ENCODE results near the gene AVP. TPM values are rescaled to one million over a fixed set of nuclear protein-coding genes. Genes with fewer than 3 reads are reported as not detected.

Gene AVP
- total and polyA plus RNA-seq, 2 donors (not counting 3 experiments of a cell fraction or from before 2014, with no cell fraction given): not detected

- no TSS peak for BruUV-seq (replicated peaks)
- Histone ChIP-seq H3K9ac (replicated peaks; ENCODE audit: extremely low read depth, insufficient read depth, low read length) (no peak overlapping the region), H3K9me3 (replicated peaks; ENCODE audit: control insufficient read depth, insufficient read depth, low read length) (no peaks in the 10 kb centered on the region), H3K27ac (ENCODE audit: insufficient read depth, low read depth, low read length) (no peak overlapping the region), H3K36me3 (ENCODE audit: control insufficient read depth in 2 of 2, extremely low read depth in 1 of 2, insufficient read depth in 2 of 2, low read length in 2 of 2) (no peaks in the 10 kb centered on the region), H3K9me1 (replicated peaks; ENCODE audit: control insufficient read depth, extremely low read depth, insufficient read depth, low read length) (no peaks in the 10 kb centered on the region), H2AFZ (ENCODE audit: low read depth, low read length) (no peak overlapping the region), H3K79me2 (ENCODE audit: control insufficient read depth, insufficient read depth, low read length) (no peaks in the 10 kb centered on the region), H3K4me2 (ENCODE audit: insufficient read depth, low read length) (no peak overlapping the region), H4K20me1 (replicated peaks; ENCODE audit: control insufficient read depth, extremely low read depth, insufficient read depth, low read length) (no peaks in the 10 kb centered on the region), H3K27me3 (ENCODE audit: control insufficient read depth in 2 of 2, insufficient read depth in 2 of 2, low read length in 2 of 2) (peaks cover 30 to 43% of the 10 kb centered on the region in 2 experiments), H3K4me1 (ENCODE audit: control insufficient read depth, extremely low read depth, insufficient read depth, low read length) (peaks cover 2% of the 10 kb centered on the region), H3K4me3 (replicated peaks in 1 of 3; ENCODE audit: insufficient read depth in 1 of 3, low read depth in 1 of 3, low read length in 3 of 3) (no peak overlapping the region)
- TF ChIP-seq MAX (IDR thresholded peaks at IDR 0.05; ENCODE audit: insufficient read depth, insufficient read length) (no peak), EZH2 (IDR thresholded peaks at IDR 0.05; ENCODE audit: borderline replicate concordance, low read depth, low read length, severe bottlenecking) (peak; percentile 92)
- CTCF ChIA-PET: no interaction called here
- FAIRE-seq: no peak
- dilution Hi-C loops (cut with MboI; ENCODE audit: extremely low pct_ligation_motif_present, low sequenced_read_pairs): no loop called here
- POLR2A ChIA-PET: no interaction called here
- DNase-seq (ENCODE audit: low read depth, low spot score): no peak
- intact Hi-C loops (cut with micrococcal nuclease): no loop called here
Observed at GRCh38 chr20:3082955-3083952, 1.3 kb downstream of the AVP start.

- DNase-seq (ENCODE audit: low read depth, low spot score) (no peak), FAIRE-seq (no peak)
- peaks cover 2% of the 10 kb centered on the region for H3K4me1 ChIP-seq (ENCODE audit: control insufficient read depth, extremely low read depth, insufficient read depth, low read length)
- BruUV-seq (replicated peaks): no TSS peak
- no peaks in the 10 kb centered on the region for H3K9me3 ChIP-seq (replicated peaks; ENCODE audit: control insufficient read depth, insufficient read depth, low read length)
- H3K9ac ChIP-seq (replicated peaks; ENCODE audit: extremely low read depth, insufficient read depth, low read length): no peak overlapping the region
- no peaks in the 10 kb centered on the region for H3K36me3 ChIP-seq (ENCODE audit: control insufficient read depth in 2 of 2, extremely low read depth in 1 of 2, insufficient read depth in 2 of 2, low read length in 2 of 2)
- H3K27me3 ChIP-seq (ENCODE audit: control insufficient read depth in 2 of 2, insufficient read depth in 2 of 2, low read length in 2 of 2): peaks cover 32 to 47% of the 10 kb centered on the region in 2 experiments
- no peak for TF ChIP-seq MAX (IDR thresholded peaks at IDR 0.05; ENCODE audit: insufficient read depth, insufficient read length)
- TF ChIP-seq EZH2 (IDR thresholded peaks at IDR 0.05; ENCODE audit: borderline replicate concordance, low read depth, low read length, severe bottlenecking): peak; percentile 95
- TF ChIP-seq JUN (IDR thresholded peaks at IDR 0.05; ENCODE audit: borderline replicate concordance, insufficient read depth, insufficient read length, low read depth): no peak
- no peak for TF ChIP-seq FOS (IDR thresholded peaks at IDR 0.05; ENCODE audit: borderline replicate concordance, insufficient read depth, low read length)
- no peak for TF ChIP-seq POLR2AphosphoS5 (IDR thresholded peaks at IDR 0.05; ENCODE audit: insufficient read depth, low read depth, low read length)
- H3K9me1 ChIP-seq (replicated peaks; ENCODE audit: control insufficient read depth, extremely low read depth, insufficient read depth, low read length): no peaks in the 10 kb centered on the region
- H3K4me3 ChIP-seq (replicated peaks in 1 of 3; ENCODE audit: insufficient read depth in 1 of 3, low read depth in 1 of 3, low read length in 3 of 3): no peak overlapping the region
- intact Hi-C loops (cut with micrococcal nuclease): no loop called here
- H4K20me1 ChIP-seq (replicated peaks; ENCODE audit: control insufficient read depth, extremely low read depth, insufficient read depth, low read length): no peaks in the 10 kb centered on the region
- H3K27ac ChIP-seq (ENCODE audit: insufficient read depth, low read depth, low read length): no peak overlapping the region
- dilution Hi-C loops (cut with MboI; ENCODE audit: extremely low pct_ligation_motif_present, low sequenced_read_pairs): no loop called here
- no peak overlapping the region for H3K4me2 ChIP-seq (ENCODE audit: insufficient read depth, low read length)
- CTCF ChIA-PET: no interaction called here
- no peaks in the 10 kb centered on the region for H3K79me2 ChIP-seq (ENCODE audit: control insufficient read depth, insufficient read depth, low read length)
- POLR2A ChIA-PET: no interaction called here
- peak overlapping the region; percentile 28 for H2AFZ ChIP-seq (ENCODE audit: low read depth, low read length)
Observed at GRCh38 chr20:3082306-3082951, 2.1 kb downstream of the AVP start.
